ENCODE results near the gene ADORA2B. TPM values are rescaled to one million over a fixed set of nuclear protein-coding genes. Genes with fewer than 3 reads are reported as not detected.
A peak's percentile ranks its signal among the peaks of the same experiment; 100 is the strongest.

Gene ADORA2B
- total and polyA plus RNA-seq, 2 of the 8 experiments (the other 6 are each of a cell fraction or from before 2014, with no cell fraction given): 2.6 to 8.2 TPM

DNA sequence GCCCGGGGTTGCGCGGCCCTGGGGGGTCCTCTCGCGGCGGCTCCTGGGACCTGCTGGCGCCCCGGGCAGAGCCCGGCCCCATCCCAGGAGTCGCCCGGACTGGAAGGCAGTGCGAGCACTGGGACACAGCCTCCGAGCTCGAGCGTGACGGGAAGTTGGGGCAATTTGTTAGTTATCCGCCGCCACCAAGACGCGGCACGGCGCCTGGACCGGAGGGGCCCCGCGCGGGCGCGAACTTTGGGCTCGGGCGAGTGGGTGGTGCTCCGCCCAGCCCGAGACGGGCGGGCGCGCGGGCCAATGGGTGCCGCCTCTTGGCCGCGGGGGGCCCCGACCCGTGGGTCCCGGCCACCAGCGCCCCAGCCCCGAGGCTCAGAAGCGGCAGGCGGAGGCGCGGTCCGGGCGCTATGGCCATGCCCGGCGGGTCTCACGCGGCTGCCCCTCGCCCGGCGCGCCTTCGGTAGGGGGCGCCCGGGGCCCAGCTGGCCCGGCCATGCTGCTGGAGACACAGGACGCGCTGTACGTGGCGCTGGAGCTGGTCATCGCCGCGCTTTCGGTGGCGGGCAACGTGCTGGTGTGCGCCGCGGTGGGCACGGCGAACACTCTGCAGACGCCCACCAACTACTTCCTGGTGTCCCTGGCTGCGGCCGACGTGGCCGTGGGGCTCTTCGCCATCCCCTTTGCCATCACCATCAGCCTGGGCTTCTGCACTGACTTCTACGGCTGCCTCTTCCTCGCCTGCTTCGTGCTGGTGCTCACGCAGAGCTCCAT, at the start of gene ADORA2B (continued):
- TF ChIP-seq SAP30 (IDR thresholded peaks at IDR 0.05; ENCODE audit: insufficient read depth, insufficient replicate concordance, low read length): no peak
- TF ChIP-seq TAF7 (optimal IDR thresholded peaks at IDR 0.05; ENCODE audit: borderline replicate concordance, low read depth, low read length): peak; percentile 6
- no peak for TF ChIP-seq JUN (IDR thresholded peaks at IDR 0.05; ENCODE audit: low read depth, low read length)
- TF ChIP-seq TEAD4 (IDR thresholded peaks at IDR 0.05; ENCODE audit: low read depth, low read length): no peak
- TF ChIP-seq RNF2 (IDR thresholded peaks at IDR 0.05; ENCODE audit: borderline replicate concordance, low read depth, low read length, missing control alignments, poor library complexity, severe bottlenecking): no peak
- no peak for TF ChIP-seq FOSL1 (IDR thresholded peaks at IDR 0.05; ENCODE audit: insufficient read depth, low read depth, low read length)
- no peak for TF ChIP-seq NRF1 (IDR thresholded peaks at IDR 0.05; ENCODE audit: low read depth, low read length)
- no peak for TF ChIP-seq POU5F1 (IDR thresholded peaks at IDR 0.05; ENCODE audit: low read depth, low read length)
- TF ChIP-seq POLR2AphosphoS5 (IDR thresholded peaks at IDR 0.05; ENCODE audit: low read depth, low read length): 0 out of 2 replicates have a peak, but pooled peaks have one; percentile 26
- TF ChIP-seq, protein P1, sequence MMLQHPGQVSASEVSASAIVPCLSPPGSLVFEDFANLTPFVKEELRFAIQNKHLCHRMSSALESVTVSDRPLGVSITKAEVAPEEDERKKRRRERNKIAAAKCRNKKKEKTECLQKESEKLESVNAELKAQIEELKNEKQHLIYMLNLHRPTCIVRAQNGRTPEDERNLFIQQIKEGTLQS (IDR thresholded peaks at IDR 0.05; ENCODE audit: insufficient read depth, low read depth, low read length): no peak
- TF ChIP-seq CEBPB (IDR thresholded peaks at IDR 0.05; ENCODE audit: low read depth, low read length): no peak
- TF ChIP-seq YY1 (IDR thresholded peaks at IDR 0.05; ENCODE audit: low read depth, low read length): 0 out of 2 replicates have a peak, but pooled peaks have one; percentile 45
- no peak for TF ChIP-seq SP4 (IDR thresholded peaks at IDR 0.05; ENCODE audit: low read length)
- TF ChIP-seq EP300 (IDR thresholded peaks at IDR 0.05; ENCODE audit: borderline replicate concordance in 1 of 2, low read depth in 2 of 2, low read length in 2 of 2): no peak
- peak; percentile 95 for TF ChIP-seq KDM4A (IDR thresholded peaks at IDR 0.05; ENCODE audit: low read depth, low read length, severe bottlenecking)
- TF ChIP-seq HDAC6 (IDR thresholded peaks at IDR 0.05; ENCODE audit: low read depth, low read length): no peak
- TF ChIP-seq RBBP5 (IDR thresholded peaks at IDR 0.05; ENCODE audit: borderline replicate concordance, low read depth, low read length): peak; percentile 55
- no peak for TF ChIP-seq RXRA (IDR thresholded peaks at IDR 0.05; ENCODE audit: insufficient read depth, low read depth, low read length)
- TF ChIP-seq TAF1 (IDR thresholded peaks at IDR 0.05; ENCODE audit: low read depth, low read length): peak; percentile 54
- no peak for TF ChIP-seq BACH1 (IDR thresholded peaks at IDR 0.05; ENCODE audit: low read length)
- TF ChIP-seq CTBP2 (IDR thresholded peaks at IDR 0.05; ENCODE audit: borderline replicate concordance, insufficient read depth, insufficient read length, low read length): no peak
- TF ChIP-seq SRF (IDR thresholded peaks at IDR 0.05; ENCODE audit: low read depth, low read length): no peak
